Glomerular visceral epithelial cell (primary cell): ENCODE results near the gene RNF212.

Experiments
- DNase-seq: peaks from one replicate; pipeline ENCODE4 v3.0.0-alpha.2; 2016; ENCODE audit errors: extremely low spot score

Gene RNF212

DNA sequence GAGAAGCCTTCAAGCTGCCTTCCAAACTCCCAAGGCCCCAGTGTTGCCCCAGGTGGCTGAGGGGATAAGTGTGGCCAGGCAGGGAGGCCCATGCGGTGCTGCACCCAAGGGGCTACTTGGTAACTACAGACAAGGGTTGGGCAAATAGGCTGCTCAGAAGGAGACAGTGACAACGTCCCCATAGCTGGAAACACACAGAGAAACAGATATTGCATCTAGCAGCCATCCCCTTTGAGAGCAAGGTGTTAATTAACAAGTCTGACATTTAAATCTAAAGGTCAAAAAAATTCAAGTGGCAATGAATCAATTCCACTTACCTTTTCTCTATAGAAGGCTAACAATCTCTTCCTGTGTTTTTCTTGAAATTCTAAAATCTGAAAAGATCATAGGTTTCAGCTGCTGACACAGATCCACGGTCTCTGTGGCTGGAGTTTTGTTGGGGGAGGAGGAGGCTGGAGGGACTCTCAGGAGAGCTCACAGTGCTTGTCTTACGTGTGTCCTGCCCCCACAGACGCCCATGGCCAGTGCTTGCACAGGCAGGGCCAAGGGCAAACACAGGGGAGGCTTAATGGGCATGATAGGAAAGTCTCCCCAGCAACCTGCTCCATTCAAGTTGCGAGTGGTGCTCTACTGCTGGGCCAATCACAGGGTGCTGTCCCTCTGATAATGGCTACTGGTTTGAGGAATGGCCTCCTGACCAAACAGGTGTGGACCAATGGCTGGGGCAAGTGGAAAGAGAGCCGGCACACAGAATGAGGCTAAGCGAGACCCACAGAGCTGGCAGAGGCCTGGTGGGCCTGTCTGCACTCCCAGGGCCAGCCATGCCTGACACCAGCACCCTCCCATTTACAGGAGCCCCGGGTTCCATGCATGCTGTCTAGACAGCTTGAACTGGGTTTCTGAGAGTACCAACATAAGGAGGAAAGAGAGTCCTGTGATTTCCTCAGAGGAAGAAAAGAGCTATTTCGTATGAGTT, 22.6 kb downstream of the RNF212 start:
- no peak for DNase-seq

DNA sequence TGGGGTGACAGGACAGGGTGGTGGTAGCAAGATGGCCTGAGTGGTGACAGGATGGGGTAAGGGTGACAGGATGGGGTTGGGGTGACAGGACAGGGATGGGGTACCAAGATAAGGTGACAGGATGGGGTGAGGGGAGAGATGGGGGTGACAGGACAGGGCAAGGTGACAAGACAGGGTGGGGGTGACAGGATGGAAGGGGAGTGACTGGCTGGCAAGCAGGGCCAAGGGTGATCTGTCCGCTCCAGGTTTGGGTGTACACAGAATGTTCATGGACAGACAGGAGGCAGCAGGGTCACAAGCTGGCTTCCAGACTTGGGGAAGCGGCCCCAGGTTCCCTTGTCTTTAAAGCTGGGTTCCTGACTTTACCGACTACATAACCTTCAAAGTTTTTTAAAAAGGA, 23.3 kb downstream of the RNF212 start:
- DNase-seq: no peak

DNA sequence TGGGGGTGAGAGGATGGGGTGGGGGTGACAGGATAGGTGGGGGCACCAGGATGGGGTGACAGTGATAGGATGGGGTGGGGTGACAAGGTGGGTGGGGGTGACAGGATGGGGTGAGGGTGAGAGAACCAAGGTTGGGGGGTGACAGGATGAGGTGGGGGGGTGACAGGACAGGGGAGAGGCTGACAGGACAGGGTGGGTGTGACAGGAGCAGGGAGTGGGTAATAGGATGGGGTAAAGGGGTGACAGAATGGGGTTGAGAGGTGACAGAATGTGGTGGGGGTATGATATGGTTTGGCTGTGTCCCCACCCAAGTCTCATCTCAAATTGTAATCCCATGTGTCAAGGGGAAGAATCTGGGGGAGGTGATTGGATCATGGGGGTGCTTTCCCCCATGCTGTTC, 26.0 kb downstream of the RNF212 start:
- no peak for DNase-seq

DNA sequence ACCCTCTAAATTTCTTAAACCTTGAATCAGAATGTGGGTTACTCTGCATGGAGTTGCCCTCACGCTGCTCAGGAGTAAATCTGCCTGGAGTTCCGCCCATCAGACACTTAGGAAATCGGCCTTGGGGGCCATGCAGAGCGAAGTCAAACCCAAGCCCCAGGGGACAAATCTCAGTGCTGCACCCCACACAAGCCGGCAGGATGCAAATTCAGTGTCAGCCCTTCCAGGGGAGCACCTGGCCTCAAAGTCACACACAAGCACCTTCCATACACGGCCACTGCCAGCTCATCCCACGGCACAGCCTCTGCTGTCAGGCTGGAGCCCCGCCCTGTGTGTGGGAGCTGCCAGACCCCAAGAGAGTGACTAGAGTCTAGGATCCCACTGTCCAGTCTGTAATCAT, 27.4 kb downstream of the RNF212 start:
- DNase-seq: no peak

DNA sequence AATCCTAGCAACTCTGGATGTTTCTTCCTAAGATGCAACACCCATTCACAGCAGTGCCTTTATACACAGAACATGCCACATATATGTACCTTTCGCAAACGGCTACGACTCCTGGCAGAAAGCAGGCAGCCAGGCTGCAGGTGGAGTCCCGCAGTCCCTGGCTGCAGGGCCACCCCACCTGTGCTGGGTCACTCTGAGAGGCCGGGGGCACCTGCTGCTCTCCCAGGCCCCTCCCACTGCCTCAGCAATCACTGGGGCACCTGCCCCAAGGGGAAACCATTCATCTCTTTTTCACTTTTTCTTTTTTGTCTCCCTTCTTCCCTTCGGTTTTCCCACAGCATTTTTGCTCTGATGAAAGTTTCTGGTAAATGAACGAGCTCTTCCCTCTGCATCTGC, 28.0 kb downstream of the RNF212 start:
- DNase-seq: no peak

DNA sequence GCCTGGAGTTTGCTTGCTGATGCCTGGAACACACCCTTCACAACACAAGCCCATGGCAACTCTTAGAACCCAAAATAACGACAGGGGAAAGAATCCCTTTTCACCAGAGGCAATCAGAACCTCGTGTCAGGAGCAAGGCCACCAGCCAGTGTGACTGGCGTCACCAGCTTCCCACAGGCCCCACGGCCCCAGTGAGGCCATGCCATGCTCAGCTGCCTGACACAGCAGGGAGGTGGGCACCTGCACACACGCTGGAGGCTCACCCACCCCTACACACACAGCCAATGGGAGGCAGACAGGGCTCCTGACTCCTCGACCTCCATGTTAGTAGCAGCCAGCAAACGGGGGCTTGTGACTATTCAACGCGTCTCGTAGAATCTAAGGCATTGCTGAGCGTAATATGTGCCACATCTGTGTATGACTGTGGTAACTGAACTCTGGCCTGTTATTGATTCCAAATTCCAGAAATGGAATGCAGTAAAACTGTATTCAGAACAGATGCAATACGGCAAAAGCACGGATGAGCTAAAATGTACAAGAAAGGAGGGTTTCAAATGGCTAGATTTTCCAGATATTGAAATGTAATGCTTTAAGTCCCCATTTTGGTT, 28.5 kb downstream of the RNF212 start:
- DNase-seq: no peak

DNA sequence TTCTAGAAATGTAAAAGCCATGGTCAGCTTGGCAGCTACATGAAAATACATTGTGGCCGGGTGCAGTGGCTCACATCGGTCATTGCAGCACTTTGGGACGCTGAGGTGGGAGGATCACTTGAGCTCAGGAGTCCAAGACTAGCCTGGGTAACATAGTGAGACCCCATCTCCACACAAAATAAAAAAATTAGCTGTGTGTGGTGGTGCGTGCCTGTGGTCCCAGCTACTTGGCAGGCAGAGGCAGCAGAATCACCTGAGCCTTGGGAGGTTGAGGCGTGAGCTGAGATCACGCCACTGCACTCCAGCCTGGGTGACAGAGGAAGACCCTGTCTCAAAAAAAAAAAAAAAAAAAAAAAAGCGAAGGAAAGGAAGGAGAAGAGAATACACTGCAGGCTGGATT, 29.0 kb downstream of the RNF212 start:
- no peak for DNase-seq

DNA sequence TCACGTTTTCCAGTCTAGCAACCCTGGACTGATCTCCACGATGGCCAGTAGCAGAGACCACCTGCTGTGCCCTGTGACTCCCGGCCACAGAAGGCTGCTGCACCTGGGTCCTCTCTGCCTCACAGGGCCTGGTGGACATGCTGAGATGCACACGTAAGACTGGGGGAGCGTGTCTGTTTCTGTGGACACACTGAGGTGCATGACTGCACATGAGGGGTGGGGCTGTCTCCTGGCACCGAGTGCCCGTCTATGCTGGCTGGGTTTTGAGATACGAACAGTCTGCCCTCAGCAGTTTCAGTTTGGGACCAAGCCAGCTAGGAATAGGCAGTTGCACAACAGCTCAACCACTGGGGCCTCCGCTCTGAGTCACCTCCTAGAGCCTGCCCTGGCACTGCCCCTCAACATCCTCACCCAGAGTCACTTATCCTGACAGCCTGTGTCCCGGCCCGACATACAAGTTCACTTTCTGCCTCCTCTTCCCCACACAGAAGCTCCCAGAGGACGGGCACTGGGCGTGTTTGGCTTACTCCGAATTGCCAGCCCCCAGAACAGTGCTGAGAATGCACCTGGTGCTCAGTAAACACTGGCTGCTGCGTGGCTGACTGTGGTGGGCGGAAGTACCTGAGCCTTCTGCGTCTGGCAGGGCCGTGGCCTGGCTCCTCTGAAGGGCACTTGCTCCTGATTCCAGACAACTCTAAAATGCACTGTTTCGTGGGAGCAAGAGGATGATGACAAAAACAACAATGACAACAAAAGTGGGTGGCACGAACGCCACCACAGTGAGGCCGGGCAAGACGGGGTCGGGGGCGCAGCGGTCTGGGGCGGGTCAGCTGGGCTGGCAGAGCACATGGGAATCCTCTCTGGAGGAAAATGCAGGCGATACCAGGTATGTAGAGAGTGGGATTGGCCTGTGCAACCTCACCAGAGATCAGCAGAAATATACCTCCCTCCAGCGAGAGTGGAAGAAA, 30.9 kb downstream of the RNF212 start:
- DNase-seq: peak; percentile 99

DNA sequence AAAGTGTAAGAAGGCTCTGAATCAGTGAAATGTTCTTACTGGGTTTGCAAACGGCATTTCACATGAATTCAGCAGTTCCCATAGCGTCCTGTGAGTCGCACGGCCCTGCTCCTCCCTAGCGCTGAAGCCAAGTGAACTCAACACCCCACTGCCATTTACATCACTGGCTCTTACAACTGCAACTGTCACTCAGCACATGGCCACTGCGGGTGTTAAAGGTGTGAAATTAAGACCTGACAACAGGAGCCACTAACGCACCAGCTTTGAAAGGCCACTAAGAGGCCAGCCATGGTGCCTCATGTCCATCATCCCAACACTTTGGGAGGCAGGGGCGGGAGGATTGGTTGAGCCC, 31.7 kb downstream of the RNF212 start:
- peak; percentile 42 for DNase-seq

DNA sequence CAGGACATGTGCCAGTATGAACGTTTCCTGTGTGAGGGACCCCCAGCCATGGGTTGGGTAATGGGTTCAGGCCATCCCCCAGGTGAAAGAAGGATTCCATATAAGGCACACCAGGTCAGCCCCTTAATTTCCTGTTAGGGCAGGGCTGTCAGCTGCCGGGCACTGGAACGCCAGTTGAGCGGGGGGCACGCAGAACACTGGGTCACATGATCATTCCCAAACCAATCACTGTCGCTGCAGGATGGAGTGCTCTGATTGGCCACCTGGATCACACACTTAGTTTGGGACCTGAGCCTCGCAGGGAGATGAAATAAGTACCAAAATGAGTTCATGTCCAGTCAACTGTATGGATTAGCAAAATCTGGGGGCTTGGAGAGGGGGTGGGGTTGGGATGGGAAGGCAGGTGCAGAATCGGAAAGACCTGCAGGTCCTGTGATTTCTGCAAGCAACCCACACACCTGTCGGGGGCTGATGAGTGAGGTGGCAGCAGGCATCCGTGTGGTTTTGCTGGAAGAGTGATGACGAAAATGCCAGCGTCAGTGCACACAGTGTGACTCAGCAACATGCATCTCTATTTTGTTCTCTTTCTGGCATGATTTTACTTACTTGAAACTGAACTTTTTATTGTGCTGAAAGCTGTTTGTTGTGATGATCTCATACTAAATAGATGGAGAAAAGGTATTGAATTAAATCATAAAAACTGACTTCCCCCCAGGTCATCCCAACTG, 32.2 kb downstream of the RNF212 start:
- peak; percentile 58 for DNase-seq

DNA sequence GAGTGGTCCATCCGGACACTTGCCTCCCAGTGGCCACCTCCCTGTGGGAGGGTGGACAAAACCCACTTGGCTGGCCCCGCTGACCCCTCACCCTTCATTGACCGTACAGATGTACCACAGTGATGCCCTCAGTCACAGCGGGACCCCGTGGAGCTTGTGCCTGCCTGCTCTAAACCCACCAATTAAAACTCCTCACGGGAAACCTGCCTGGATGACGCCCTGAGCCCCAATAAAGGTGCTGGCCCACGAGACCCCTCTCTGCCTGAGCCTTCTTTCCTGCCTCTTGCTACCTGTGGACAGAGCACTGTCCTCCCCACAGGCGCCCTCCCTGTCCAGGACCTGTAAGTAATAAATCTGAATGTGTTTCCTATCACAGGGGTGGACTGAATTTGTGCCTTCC, 32.9 kb downstream of the RNF212 start:
- DNase-seq: no peak

DNA sequence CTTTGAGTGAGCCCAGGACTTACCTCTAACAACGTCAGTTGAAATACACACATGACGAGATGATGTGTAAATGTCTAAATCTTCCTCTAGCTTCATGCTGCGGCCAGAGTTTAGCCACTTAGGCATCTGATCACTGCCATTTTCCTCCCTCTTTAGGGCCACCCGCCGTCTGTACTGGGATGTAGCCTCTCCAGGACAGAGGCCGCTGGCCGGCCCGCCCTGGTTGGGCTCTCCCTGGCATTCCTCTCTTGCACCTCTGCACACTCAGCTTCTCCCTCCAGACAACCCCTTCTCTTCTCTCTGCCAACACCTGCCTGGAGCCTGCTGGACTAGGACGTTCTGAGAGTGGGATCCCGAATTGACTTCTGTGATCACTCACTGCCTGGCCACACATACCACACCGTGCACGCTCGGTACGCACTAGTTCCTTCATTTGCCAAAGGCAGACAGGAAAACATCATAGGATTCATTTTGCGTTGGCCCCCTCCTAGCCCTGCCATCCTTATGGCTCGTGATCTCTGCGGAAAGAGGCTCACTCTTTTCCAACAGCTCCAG, 33.6 kb downstream of the RNF212 start:
- DNase-seq: no peak

DNA sequence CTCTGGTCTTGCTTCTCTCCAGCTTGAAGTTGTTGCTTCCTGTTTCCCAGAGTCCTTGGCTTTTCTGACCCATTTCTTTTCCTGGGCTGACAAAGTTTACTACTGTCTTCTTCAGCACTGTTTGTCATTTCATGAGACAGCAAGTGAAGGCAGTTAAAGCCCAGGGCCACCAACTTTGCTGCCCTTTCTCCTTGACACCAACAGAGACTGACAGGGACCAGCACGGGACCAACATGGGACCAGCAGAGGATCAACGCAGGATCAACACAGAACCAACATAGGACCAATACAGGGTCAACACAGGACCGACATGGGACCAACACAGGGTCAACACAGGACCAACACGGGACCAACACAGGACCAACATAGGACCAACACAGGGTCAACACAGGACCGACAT, 34.9 kb downstream of the RNF212 start:
- no peak for DNase-seq

DNA sequence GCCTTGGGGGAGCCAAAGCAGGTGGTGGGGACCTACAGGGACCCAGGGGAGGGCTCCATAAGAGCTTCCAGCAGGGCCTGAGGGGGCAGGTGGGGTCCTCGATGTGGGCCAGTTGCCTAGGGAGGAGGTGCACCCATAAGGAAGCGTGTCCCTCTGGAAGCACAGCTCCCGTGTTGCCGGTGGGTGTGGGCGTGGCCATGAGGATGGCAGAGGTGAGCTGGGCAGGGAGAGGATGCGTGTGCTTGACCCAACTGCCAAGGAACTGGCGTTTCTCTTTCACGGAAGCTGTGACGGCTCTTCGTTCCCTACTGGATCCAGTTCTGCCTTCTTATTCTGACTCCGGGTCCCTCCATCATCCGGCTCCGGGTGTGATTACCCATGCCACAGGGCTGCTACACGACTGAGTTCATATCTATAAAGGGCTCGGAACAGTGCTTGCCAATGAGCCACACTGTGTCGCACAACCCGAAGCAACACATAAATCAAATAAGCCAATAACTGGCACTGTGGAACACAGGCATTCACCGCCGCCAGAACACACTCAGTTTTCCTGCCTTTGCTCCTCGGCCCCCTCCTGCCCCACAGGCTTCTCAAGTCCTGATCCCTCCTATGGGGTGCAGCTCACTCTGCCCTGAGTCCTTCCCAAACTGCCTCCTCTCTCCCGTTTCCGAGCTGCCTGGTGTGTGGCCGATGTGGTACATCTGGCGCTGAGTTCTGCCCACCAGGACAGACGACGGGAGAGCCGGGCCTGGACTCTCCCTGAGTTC, 35.5 kb downstream of the RNF212 start:
- DNase-seq: no peak

DNA sequence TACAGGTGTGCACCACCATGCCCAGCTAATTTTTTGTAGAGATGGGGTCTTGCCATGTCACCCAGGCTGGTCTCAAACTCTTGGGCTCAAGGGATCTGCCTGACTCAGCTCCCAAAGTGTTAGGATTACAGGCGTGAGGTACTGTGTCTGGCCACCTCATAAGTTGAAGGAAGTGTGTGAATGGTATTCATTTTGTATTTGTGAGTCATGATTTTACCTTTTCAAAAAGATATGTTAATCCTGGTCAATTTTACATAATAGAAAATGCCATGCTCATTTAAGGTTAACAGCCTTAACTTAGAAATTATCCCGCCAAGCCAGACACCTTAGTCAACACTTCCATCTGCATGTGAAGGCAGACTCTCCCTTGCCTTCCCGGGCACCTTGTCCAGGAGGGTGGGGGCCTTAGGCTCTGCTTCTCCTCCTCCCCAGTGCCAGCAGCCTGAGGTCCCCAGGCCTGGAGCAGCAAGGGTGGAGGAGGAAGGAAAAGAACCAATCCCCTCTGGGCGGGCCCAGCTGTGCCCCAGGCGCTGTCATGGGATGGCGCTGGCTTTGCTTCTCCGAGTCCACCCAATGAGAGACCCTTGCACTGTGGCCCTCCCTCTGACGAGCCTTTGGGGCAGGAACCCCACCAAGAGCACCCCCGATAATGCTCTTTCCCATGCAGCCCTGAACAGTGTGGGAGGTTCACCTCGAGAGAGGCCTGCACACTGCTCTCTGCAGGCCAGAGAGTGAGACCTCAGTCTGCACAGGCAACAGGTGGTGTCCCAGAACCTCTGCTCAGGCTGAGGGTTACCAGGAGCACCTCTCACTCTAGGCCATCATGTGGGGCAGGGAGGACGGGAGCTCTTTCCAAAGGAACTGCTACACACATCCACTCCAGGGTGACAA, 37.3 kb downstream of the RNF212 start:
- no peak for DNase-seq

DNA sequence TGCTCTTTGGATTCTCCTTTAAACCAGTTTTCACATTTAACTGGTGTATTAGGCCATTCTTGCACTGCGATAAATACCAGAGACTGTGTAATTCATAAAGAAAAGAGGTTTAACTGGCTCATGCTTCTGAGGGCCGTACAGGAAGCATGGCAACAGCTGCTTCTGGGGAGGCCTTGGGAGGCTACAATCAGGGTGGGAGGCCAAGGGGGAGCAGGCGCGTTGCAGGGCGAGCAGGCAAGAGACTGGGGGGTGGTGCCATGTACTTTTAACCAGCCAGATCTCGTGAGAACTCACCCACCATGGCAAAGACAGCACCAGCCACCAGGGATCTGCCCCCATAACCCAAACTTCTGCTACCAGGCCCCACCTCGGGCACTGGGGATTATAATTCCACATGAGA, 38.1 kb downstream of the RNF212 start:
- no peak for DNase-seq

DNA sequence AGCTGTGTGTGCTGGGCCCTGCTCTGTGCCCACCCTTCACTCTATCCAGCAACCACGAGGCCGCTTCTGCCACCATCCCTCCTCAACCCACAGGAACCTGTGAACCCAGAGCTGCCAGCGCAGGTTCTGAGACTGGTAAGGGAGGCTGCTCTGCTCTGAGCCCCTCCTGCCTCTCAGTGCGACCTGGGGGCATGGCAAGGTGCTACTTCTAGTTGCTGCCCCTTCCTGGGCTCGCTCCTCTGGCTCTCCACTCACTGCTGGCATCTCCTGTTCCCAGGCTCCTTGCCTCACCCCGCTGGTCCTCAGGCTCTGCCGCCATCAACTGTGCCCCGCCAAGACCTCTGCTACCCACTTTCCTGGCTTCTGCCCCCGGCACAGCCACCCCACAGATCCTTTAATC, 39.3 kb downstream of the RNF212 start:
- DNase-seq: no peak

DNA sequence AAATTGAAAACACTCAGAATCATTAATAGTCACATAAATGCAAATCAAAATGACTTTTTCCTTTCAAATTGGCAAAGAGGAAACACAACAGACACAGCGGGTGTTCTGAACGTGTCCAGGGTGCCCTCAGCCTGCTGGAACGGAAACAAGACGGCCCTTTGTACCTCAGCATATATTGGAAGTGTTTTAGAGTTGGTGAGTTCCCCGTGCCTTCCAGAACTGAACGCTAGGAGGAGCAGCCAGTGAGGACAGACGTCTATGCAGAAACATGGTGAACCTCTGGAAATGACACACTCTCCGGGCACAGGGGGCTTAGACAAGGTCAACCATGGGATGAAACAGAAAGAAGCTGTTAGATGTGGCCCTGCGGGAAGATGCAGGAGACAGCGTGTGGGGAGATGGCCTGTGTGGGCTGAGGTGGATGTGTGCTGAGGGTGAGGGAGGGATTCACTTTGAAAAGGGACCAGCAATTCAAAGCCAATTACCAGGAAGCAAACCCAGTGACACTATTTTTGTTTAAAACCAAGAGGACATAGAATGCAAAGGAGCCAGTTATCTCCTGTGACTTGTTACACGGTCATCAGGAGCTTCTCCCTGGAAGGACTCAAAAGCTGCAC, 40.4 kb downstream of the RNF212 start:
- DNase-seq: peak; percentile 63

DNA sequence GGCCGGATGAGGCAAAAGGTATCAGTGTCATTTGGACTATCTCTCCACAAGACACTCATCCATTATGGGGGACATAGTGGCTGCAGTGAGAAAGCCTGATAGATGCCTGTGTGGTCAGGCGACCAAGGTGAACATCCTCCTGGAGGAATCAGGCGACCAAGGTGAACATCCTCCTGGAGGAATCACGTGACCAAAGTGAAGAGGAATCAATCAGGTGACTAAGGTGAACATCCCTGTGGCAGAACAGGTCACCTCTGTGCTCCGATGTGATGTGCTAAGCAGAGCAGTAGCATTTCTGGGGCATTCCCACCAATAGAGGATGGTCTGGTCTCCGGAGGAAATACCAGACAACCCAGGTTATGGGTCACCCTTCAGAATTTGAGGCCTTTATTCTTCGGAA, 44.0 kb downstream of the RNF212 start:
- DNase-seq: no peak
